ENCODE results near the gene SLC6A6. TPM values are rescaled to one million over a fixed set of nuclear protein-coding genes. Genes with fewer than 3 reads are reported as not detected.
A peak's percentile ranks its signal among the peaks of the same experiment; 100 is the strongest.
"Not testable (repeated sequence)": the region's sequence is repeated elsewhere in the genome, so short reads cannot be mapped to it uniquely, and the experiment has no call there.

Gene SLC6A6
- total RNA-seq, 2 experiments from 2014 or later, result 38.6 to 38.7 TPM

GRCh38 chr3:14430706-14431451 lies 28.5 kb downstream of the SLC6A6 start:
- Mint-ChIP-seq H3K9me3 (no peaks in the 10 kb centered on the region), H3K4me3 (peak overlapping the region; percentile 73)
- DNase-seq, result no peak

GRCh38 chr3:14431452-14431916 lies 29.1 kb downstream of the SLC6A6 start:
- peak; percentile 20 for DNase-seq
- Mint-ChIP-seq H3K27me3 (no peaks in the 10 kb centered on the region), H3K4me3 (peak overlapping the region; percentile 73), H3K9me3 (no peaks in the 10 kb centered on the region), H3K27ac (peak overlapping the region; percentile 94), H3K36me3 (peaks cover 14% of the 10 kb centered on the region), H3K4me1 (peaks cover 78% of the 10 kb centered on the region)

More at GRCh38 chr3:14430706-14431451, 28.5 kb downstream of the SLC6A6 start:
- Mint-ChIP-seq H3K36me3 (peaks cover 16% of the 10 kb centered on the region), H3K4me1 (peaks cover 84% of the 10 kb centered on the region), H3K27ac (peak overlapping the region; percentile 94), H3K27me3 (no peaks in the 10 kb centered on the region)

- H3K9me3 Mint-ChIP-seq, result no peaks in the 10 kb centered on the region
- peak overlapping the region; percentile 73 for H3K4me3 Mint-ChIP-seq
- peaks cover 76% of the 10 kb centered on the region for H3K4me1 Mint-ChIP-seq
- peak overlapping the region; percentile 94 for H3K27ac Mint-ChIP-seq
- peaks cover 14% of the 10 kb centered on the region for H3K36me3 Mint-ChIP-seq
- no peaks in the 10 kb centered on the region for H3K27me3 Mint-ChIP-seq
- DNase-seq, result peak; percentile 95
Observed at GRCh38 chr3:14431917-14432834, 29.8 kb downstream of the SLC6A6 start.

GRCh38 chr3:14433106-14433505 lies 30.7 kb downstream of the SLC6A6 start:
- Mint-ChIP-seq H3K27me3 (no peaks in the 10 kb centered on the region), H3K4me1 (peaks cover 67% of the 10 kb centered on the region), H3K4me3 (peak overlapping the region; percentile 72), H3K36me3 (peaks cover 14% of the 10 kb centered on the region), H3K27ac (peak overlapping the region; percentile 94), H3K9me3 (no peaks in the 10 kb centered on the region)
- DNase-seq, result no peak

GRCh38 chr3:14434126-14434497 lies 31.7 kb downstream of the SLC6A6 start:
- Mint-ChIP-seq H3K4me1 (peaks cover 63% of the 10 kb centered on the region), H3K27me3 (no peaks in the 10 kb centered on the region), H3K4me3 (no peak overlapping the region), H3K27ac (peak overlapping the region; percentile 42), H3K36me3 (peaks cover 14% of the 10 kb centered on the region), H3K9me3 (no peaks in the 10 kb centered on the region)
- DNase-seq, result no peak

- peak overlapping the region; percentile 60 for H3K27ac Mint-ChIP-seq
- no peak for DNase-seq
- H3K4me3 Mint-ChIP-seq, result no peak overlapping the region
- H3K27me3 Mint-ChIP-seq, result no peaks in the 10 kb centered on the region
- no peaks in the 10 kb centered on the region for H3K9me3 Mint-ChIP-seq
- H3K36me3 Mint-ChIP-seq, result peaks cover 14% of the 10 kb centered on the region
- H3K4me1 Mint-ChIP-seq, result peaks cover 62% of the 10 kb centered on the region
Observed at GRCh38 chr3:14434498-14435151, 32.2 kb downstream of the SLC6A6 start.

- no peak overlapping the region for H3K27ac Mint-ChIP-seq
Observed at GRCh38 chr3:14435175-14436014, 33.0 kb downstream of the SLC6A6 start.

GRCh38 chr3:14436954-14437281 lies 34.5 kb downstream of the SLC6A6 start:
- DNase-seq, result no peak
- no peak overlapping the region for H3K4me3 Mint-ChIP-seq
- H3K36me3 Mint-ChIP-seq, result peaks cover 10% of the 10 kb centered on the region
- H3K27me3 Mint-ChIP-seq, result no peaks in the 10 kb centered on the region
- H3K4me1 Mint-ChIP-seq, result peaks cover 49% of the 10 kb centered on the region
- H3K27ac Mint-ChIP-seq, result no peak overlapping the region
- no peaks in the 10 kb centered on the region for H3K9me3 Mint-ChIP-seq

More at GRCh38 chr3:14435175-14436014, 33.0 kb downstream of the SLC6A6 start:
- Mint-ChIP-seq H3K36me3 (peaks cover 15% of the 10 kb centered on the region), H3K4me3 (no peak overlapping the region), H3K27me3 (no peaks in the 10 kb centered on the region), H3K4me1 (peaks cover 62% of the 10 kb centered on the region), H3K9me3 (no peaks in the 10 kb centered on the region)
- no peak for DNase-seq

GRCh38 chr3:14437705-14438104 lies 35.3 kb downstream of the SLC6A6 start:
- DNase-seq, H3K36me3 Mint-ChIP-seq, H3K4me3 Mint-ChIP-seq, H3K27me3 Mint-ChIP-seq, H3K27ac Mint-ChIP-seq, H3K9me3 Mint-ChIP-seq: not testable (repeated sequence)
- peaks cover 44% of the 10 kb centered on the region for H3K4me1 Mint-ChIP-seq

GRCh38 chr3:14438262-14438661 lies 35.9 kb downstream of the SLC6A6 start:
- H3K4me3 Mint-ChIP-seq, result no peak overlapping the region
- H3K9me3 Mint-ChIP-seq, result no peaks in the 10 kb centered on the region
- no peak overlapping the region for H3K27ac Mint-ChIP-seq
- peaks cover 39% of the 10 kb centered on the region for H3K4me1 Mint-ChIP-seq
- H3K27me3 Mint-ChIP-seq, result no peaks in the 10 kb centered on the region
- no peak for DNase-seq
- peaks cover 4% of the 10 kb centered on the region for H3K36me3 Mint-ChIP-seq

GRCh38 chr3:14438929-14439328 lies 36.5 kb downstream of the SLC6A6 start:
- Mint-ChIP-seq H3K4me1 (peaks cover 35% of the 10 kb centered on the region), H3K9me3 (no peaks in the 10 kb centered on the region), H3K4me3 (no peak overlapping the region), H3K27me3 (no peaks in the 10 kb centered on the region), H3K36me3 (peaks cover 5% of the 10 kb centered on the region), H3K27ac (no peak overlapping the region)
- DNase-seq, result no peak

GRCh38 chr3:14439501-14440167 lies 37.2 kb downstream of the SLC6A6 start:
- H3K36me3 Mint-ChIP-seq, result peaks cover 9% of the 10 kb centered on the region
- H3K27ac Mint-ChIP-seq, result no peak overlapping the region
- H3K4me3 Mint-ChIP-seq, result no peak overlapping the region
- no peaks in the 10 kb centered on the region for H3K9me3 Mint-ChIP-seq
- H3K4me1 Mint-ChIP-seq, result peaks cover 28% of the 10 kb centered on the region
- H3K27me3 Mint-ChIP-seq, result no peaks in the 10 kb centered on the region
- DNase-seq, result no peak

GRCh38 chr3:14440168-14440518 lies 37.7 kb downstream of the SLC6A6 start:
- DNase-seq, result no peak
- Mint-ChIP-seq H3K27me3 (no peaks in the 10 kb centered on the region), H3K9me3 (no peaks in the 10 kb centered on the region), H3K36me3 (peaks cover 8% of the 10 kb centered on the region), H3K4me1 (peaks cover 26% of the 10 kb centered on the region), H3K4me3 (no peak overlapping the region), H3K27ac (no peak overlapping the region)
